GM19438 (cell line): ENCODE results near the gene SH3TC1.

Experiments used
- ATAC-seq: cut with Tn5 transposase; IDR thresholded peaks from one replicate; pipeline ENCODE4 v1.9.1; 2021; ENCODE audit warnings: low read depth; ENCODE audit not compliant: unreplicated experiment

SH3TC1 gene

DNA sequence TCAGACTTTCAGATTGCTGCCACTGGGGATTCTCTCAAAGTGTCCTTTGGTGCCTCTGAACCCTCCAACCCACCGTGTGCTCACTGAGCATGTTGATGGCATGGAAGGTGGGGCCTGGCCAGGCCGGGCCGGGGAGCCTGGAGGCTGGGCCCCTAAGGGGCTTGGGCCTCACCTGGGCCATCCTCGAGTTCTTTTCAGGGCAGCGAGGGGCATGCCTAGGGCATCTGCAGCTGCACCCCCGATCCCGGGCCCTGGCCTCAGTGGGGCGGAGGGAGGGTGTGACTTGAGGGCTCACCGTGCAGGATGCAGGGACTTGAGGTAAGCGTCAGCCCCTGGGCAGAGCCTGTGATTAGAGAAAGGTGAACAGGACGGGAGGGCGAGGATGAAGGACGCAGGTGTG lies 1.6 kb upstream of the SH3TC1 start:
- no peak for ATAC-seq

GRCh38 chr4:8198206-8198905 lies 734 bp upstream of the SH3TC1 start:
- peak; percentile 7 for ATAC-seq

DNA sequence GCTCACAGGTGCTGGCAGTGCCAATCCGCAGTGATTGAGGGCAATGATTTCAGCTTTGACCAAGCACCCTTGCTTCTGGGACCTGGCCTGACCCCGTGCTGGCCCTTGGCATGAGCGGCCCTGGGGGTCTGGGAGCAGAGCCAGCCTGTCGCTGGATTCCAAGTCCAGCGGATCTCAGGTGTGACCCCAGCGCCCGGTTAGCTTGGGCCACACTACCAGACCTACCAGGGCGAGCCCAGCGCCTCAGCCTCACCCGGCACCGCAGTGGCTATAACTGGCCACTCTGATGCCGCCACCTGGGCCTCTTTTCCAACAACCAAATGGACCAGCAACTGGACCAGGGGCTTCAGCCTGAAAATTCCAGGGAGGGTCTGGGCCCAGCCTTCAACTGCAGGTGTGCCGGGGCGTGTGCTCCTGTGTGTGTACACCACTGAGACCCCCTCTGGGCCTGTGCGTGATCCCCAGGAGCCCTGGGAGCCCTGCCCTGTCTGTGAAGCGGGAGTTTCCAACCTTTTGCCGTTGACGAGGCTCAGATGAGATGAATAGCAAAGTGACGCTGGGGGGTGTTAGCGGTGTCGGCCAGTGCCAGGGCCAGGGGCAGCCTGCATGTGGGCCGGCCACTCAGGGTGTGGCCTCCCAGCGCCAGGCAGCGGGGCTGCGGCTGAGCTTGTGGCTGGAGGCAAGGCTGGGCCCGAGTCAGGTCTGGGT lies 658 bp downstream of the SH3TC1 start:
- ATAC-seq, result no peak

GRCh38 chr4:8200302-8200975 lies 1.3 kb downstream of the SH3TC1 start:
- no peak for ATAC-seq

GRCh38 chr4:8201321-8201781 lies 2.3 kb downstream of the SH3TC1 start:
- ATAC-seq, result peak; percentile 38

- no peak for ATAC-seq
Measured at GRCh38 chr4:8202108-8203051, 3.3 kb downstream of the SH3TC1 start.

GRCh38 chr4:8203052-8203401 lies 3.9 kb downstream of the SH3TC1 start:
- ATAC-seq, result no peak

DNA sequence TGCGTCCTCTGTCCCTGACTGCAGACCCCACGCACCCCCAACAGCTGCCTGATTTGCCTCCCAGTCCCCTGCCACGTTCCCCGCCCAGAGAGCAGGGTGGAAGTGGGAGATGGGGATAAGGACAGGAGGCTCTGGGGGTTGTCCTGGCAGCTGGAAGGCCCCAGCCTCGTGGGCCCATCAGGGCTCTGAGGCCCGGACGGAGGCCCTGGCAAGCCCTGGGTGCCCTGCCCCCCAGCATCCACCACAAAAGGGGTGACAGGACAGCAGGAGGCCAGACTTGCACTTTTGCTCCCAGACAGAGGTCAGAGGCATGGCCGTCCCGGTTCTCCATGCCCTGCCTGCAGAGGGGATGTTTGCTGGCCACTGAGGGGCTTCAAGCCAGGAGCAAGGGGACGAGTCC lies 4.7 kb downstream of the SH3TC1 start:
- ATAC-seq, result no peak

DNA sequence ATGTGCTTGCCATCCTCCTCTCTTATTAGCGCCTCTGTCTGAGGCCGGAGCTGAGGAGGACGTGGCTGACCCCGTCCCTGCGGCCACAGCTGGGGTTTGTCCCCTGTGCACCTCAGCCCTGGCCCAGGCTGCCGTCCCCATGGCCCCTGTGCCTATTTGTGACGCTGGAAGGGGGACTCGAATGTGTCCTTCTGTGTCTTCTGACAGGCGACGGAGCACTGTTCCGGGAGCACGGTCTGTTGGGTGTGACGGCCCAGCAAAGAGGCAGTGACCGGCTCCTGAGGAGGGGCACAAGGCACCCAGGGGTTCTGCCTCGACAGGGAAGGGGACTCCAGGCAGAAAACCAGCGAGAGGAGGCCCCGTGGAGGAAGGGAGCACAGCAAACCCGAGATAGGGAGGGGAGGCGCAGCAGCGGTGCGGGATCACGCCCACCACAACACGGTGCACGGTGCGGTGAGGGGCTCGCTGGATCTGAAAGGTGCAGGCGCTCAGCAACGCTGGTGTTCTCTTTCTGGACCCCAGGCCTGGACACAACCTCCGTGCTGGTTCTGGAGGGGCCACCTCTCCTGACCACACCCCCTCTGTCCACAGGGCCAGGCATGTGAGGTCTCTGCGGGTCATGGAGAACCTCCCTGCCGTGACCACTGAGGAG lies 5.6 kb downstream of the SH3TC1 start:
- no peak for ATAC-seq

- no peak for ATAC-seq
Measured at GRCh38 chr4:8205241-8205707, 6.2 kb downstream of the SH3TC1 start.

DNA sequence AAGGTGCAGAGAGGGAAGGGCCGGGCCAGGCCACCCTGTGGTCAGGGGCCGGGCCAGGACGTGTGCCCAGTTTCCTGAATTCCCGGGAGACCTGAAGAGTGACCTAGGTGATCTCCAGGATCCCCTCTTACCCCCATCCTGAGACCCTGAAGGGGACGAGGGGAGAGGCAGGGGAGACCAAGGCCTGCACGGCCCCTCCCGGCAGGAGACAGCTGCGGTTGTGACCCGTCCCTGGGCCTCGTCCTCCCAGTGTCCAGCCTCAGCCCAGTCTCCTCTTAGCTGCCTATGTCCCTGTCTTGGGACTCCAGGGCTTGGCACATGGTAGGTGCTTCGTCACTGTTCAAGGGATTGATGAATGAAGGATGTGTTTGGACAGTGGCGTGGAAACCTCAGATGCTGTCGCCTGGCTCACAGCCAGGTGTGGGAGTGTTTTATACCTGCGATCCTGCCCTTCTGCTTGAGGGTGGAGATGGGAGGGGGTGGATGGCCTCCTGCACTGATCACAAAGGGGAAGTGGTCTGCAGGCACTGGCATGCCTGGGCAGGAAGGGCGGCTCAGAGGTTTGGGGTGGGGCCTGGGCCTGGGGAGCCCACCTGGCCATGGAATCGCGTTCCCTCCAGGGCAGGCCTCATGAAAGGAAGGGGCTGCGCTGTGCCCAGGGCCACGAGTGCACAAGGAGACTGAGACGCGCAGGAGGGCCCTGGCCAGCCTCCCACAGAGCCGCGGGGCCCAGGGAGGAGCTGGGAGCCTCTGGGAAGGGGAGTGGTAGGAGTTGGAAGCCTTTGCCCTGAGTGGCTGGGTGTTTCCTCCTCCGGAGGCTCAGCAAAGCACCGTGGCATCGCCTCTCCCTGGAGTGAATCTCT lies 6.9 kb downstream of the SH3TC1 start:
- no peak for ATAC-seq

DNA sequence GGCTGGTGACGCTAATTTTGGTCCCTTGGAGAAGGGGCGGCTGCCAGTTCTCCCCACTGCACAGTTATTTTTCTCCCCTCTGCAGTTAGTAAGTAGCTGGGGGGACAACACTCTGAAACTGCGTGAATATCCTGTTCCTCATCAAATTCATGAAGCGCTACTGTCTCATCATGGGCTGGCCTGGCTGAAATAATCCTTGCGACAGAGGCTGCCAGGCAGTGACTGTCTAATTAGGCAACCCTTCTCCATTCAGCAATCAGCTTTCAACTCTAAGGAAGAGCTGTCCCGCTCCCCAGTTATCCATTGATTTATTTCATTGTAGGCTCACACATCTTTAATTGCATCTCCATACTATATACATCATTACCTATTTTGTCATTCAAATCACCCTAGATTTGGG lies 8.2 kb downstream of the SH3TC1 start:
- ATAC-seq, result no peak

DNA sequence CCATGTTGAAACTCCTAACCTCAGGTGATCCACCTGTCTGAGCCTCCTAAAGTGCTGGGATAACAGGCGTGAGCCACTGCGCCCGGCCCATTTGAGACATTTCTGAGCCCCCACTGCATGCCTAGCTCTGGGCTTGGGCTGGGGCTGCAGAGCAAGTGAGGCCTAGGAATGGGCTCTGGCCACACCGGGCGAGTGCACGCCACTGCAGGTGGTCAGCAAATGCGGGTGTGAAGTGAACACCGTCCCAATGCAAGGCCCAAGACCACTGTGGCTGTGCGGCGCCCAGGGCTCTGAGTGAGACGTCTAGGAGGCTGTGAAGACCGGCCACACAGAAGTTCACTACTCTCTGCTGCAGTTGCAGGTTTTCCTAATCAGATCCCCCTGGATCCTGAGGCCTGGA lies 9.5 kb downstream of the SH3TC1 start:
- ATAC-seq, result no peak

DNA sequence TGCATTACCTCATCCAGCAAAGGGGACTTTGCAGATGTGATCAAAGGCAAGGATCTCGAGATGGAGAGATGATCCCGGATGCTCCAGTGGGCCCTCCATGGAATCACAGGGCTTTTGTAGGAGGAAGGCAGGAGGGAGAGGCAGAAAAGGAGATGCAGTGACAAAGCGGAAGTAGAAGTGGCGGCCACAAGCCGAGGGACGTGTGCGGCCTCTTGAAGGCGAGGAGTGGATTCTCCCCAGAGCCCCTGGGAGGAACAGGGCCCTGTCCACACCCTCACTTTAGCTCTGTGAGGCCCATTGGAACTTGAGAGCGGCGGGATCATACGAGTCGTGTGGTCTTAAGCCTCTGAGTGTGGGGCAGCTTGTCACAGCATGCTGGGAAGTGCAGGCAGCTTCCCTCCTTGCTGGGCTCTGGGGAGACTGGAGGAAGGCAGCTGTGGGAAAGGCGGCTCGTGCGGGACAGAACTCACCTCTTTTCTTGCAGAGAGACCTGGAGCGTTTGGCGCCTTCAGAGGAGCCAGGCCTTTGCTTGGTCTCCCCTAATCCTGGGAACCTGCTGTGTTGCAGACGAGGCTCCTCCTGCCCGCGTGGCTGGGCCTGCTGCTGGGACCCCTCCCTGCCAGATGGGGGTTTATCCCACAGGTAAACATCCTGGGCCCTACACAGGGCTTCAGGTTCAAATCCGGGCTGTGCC lies 10.2 kb downstream of the SH3TC1 start:
- no peak for ATAC-seq

GRCh38 chr4:8210010-8210409 lies 10.9 kb downstream of the SH3TC1 start:
- no peak for ATAC-seq

DNA sequence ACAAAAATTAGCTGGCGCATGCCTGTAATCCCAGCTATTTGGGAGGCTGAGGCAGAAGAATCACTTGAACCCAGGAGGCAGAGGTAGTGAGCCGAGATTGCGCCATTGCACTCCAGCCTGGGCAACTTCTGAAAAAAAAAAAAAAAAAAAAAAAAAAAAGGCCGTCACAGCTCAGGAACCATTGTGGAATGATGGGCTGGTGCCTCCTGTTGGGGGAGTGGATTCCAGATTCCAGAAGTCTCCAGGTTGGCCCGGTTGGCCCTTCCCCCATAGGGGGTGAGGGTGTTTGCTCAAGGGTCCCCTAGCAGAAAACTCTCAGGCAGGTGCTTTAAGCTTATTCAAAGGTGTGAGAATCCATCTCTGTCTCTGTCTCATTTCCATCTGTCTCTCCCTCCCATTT lies 11.5 kb downstream of the SH3TC1 start:
- no peak for ATAC-seq

- no peak for ATAC-seq
Measured at GRCh38 chr4:8211251-8211650, 12.2 kb downstream of the SH3TC1 start.

GRCh38 chr4:8211737-8212581 lies 12.9 kb downstream of the SH3TC1 start:
- ATAC-seq, result no peak
